ENCODE measurements around the gene HCAR1. TPM values are rescaled to one million over a fixed set of nuclear protein-coding genes. Genes with fewer than 3 reads are reported as not detected.

Gene HCAR1
- total RNA-seq, 1 experiment from 2014 or later: not detected

Other genes with a start within 250 kb of the HCAR1 start
- gene ZCCHC8, start 229.9 kb downstream of the HCAR1 start, total RNA-seq (2014; rRNA removed; shearing (Covaris generic)): 9.0 and 16.0 TPM in 2 replicates
- 32.1 and 35.7 TPM in 2 replicates for gene RSRC2, start 203.9 kb downstream of the HCAR1 start, total RNA-seq (2014; rRNA removed; shearing (Covaris generic))
- gene KNTC1, start 203.6 kb downstream of the HCAR1 start, total RNA-seq (2014; rRNA removed; shearing (Covaris generic)): 17.9 and 31.4 TPM in 2 replicates
- 0.31 TPM in 1 of 2 replicates, not detected in the other for gene HCAR2, start 27.5 kb downstream of the HCAR1 start, total RNA-seq (2014; rRNA removed; shearing (Covaris generic))
- not detected in 2 replicates for gene HCAR3, start 14.0 kb downstream of the HCAR1 start, total RNA-seq (2014; rRNA removed; shearing (Covaris generic))
- gene DENR, start 22.0 kb upstream of the HCAR1 start, total RNA-seq (2014; rRNA removed; shearing (Covaris generic)): 50.6 and 55.4 TPM in 2 replicates
- 0.25 and 0.35 TPM in 2 replicates for gene CCDC62, start 43.7 kb upstream of the HCAR1 start, total RNA-seq (2014; rRNA removed; shearing (Covaris generic))
- gene HIP1R, start 104.6 kb upstream of the HCAR1 start, total RNA-seq (2014; rRNA removed; shearing (Covaris generic)): 22.0 and 25.6 TPM in 2 replicates
- gene VPS37B, start 165.3 kb upstream of the HCAR1 start, total RNA-seq (2014; rRNA removed; shearing (Covaris generic)): 29.2 and 44.0 TPM in 2 replicates
- 6.5 and 19.3 TPM in 2 replicates for gene ABCB9, start 235.6 kb upstream of the HCAR1 start, total RNA-seq (2014; rRNA removed; shearing (Covaris generic))
- 17.5 and 18.1 TPM in 2 replicates for gene OGFOD2, start 244.4 kb upstream of the HCAR1 start, total RNA-seq (2014; rRNA removed; shearing (Covaris generic))
- 111 and 179 TPM in 2 replicates for gene ARL6IP4, start 249.8 kb upstream of the HCAR1 start, total RNA-seq (2014; rRNA removed; shearing (Covaris generic))